Endodermal cell (in vitro differentiated cells): ENCODE results near the gene U2AF2. TPM values are rescaled to one million over a fixed set of nuclear protein-coding genes. Genes with fewer than 3 reads are reported as not detected.
A peak's percentile ranks its signal among the peaks of the same experiment; 100 is the strongest.

ENCODE experiments used
- DNase-seq: peaks from one replicate; pipeline ENCODE4 v3.0.0-alpha.2; 2017
- H3K27ac ChIP-seq: 2 replicates; pipeline ENCODE4 v1.5.1; 2013; ENCODE audit warnings: mild to moderate bottlenecking, low read depth, low read length, moderate library complexity
- H3K27me3 ChIP-seq: 2 replicates; pipeline ENCODE4 v1.6.1; 2013; ENCODE audit warnings: mild to moderate bottlenecking, low read length, moderate library complexity; ENCODE audit not compliant: insufficient read depth, control insufficient read depth, poor library complexity, severe bottlenecking
- H3K36me3 ChIP-seq: 2 replicates; pipeline ENCODE4 v1.7.0; 2013; ENCODE audit warnings: mild to moderate bottlenecking, low read length, moderate library complexity; ENCODE audit not compliant: control insufficient read depth, insufficient read depth
- H3K4me1 ChIP-seq: one replicate; pipeline ENCODE4 v1.7.0; 2013; ENCODE audit warnings: low read length; ENCODE audit not compliant: control insufficient read depth, insufficient read depth
- H3K4me3 ChIP-seq: 2 replicates; pipeline ENCODE4 v1.5.1; 2013; ENCODE audit warnings: mild to moderate bottlenecking, low read length, moderate library complexity
- H3K9ac ChIP-seq: 2 replicates; pipeline ENCODE4 v1.6.1; 2013; ENCODE audit warnings: mild to moderate bottlenecking, low read length, moderate library complexity; ENCODE audit not compliant: poor library complexity, severe bottlenecking; ENCODE audit errors: extremely low read depth
- H3K9me3 ChIP-seq: 2 replicates; pipeline ENCODE4 v1.6.1; 2013; ENCODE audit warnings: mild to moderate bottlenecking, low read length, moderate library complexity; ENCODE audit not compliant: control insufficient read depth
- H3K27ac Mint-ChIP-seq: 2 replicates; pipeline ENCODE4 v1.8.0; 2020; ENCODE audit warnings: mixed read lengths
- H3K27me3 Mint-ChIP-seq: 2 replicates; pipeline ENCODE4 v1.8.0; 2021; ENCODE audit warnings: mild to moderate bottlenecking, mixed read lengths; ENCODE audit not compliant: insufficient read depth
- H3K36me3 Mint-ChIP-seq: 2 replicates; pipeline ENCODE4 v1.8.0; 2020; ENCODE audit warnings: low read depth, mixed read lengths
- H3K4me1 Mint-ChIP-seq: 2 replicates; pipeline ENCODE4 v1.8.0; 2020; ENCODE audit warnings: mixed read lengths
- H3K4me3 Mint-ChIP-seq: 2 replicates; pipeline ENCODE4 v1.8.0; 2020; ENCODE audit warnings: mild to moderate bottlenecking, moderate library complexity, mixed read lengths
- H3K9me3 Mint-ChIP-seq: 2 replicates; pipeline ENCODE4 v1.8.0; 2020; ENCODE audit warnings: mild to moderate bottlenecking, mixed read lengths
- WGBS, 2 experiments: methylation state at CpG; one replicate each; pipeline versions ENCODE4 v1.1.5 to v1.1.7; 2013; ENCODE audit warnings: missing lambda C conversion rate in 2 of 2, mixed read lengths in 1 of 2; ENCODE audit not compliant: insufficient coverage in 1 of 2, insufficient read length in 1 of 2; 5-methylcytosine and 5-hydroxymethylcytosine counted together
- total RNA-seq, 2 donors: library from RNA; stranded (reverse); fragmentation: NEBNext Ultra II Directional in 1 of 2; extraction: Animal tissue kit (Norgen Biotek cat#: 25700) in 1 of 2; gene quantifications; 2 replicates in 1 of 2; 3 replicates in 1 of 2; pipeline ENCODE4 v1.2.1, GENCODE V29; 2021
- TF ChIP-seq, protein P1 (sequence below): fragments of 200-600 bp; sonication (generic); conservative IDR thresholded peaks from 2 replicates; pipeline ENCODE4 v1.5.0; 2021; ENCODE audit warnings: antibody characterized with exemption, mild to moderate bottlenecking

U2AF2 gene
- total RNA-seq, 2 donors from 2014 or later: 264 to 293 TPM

DNA sequence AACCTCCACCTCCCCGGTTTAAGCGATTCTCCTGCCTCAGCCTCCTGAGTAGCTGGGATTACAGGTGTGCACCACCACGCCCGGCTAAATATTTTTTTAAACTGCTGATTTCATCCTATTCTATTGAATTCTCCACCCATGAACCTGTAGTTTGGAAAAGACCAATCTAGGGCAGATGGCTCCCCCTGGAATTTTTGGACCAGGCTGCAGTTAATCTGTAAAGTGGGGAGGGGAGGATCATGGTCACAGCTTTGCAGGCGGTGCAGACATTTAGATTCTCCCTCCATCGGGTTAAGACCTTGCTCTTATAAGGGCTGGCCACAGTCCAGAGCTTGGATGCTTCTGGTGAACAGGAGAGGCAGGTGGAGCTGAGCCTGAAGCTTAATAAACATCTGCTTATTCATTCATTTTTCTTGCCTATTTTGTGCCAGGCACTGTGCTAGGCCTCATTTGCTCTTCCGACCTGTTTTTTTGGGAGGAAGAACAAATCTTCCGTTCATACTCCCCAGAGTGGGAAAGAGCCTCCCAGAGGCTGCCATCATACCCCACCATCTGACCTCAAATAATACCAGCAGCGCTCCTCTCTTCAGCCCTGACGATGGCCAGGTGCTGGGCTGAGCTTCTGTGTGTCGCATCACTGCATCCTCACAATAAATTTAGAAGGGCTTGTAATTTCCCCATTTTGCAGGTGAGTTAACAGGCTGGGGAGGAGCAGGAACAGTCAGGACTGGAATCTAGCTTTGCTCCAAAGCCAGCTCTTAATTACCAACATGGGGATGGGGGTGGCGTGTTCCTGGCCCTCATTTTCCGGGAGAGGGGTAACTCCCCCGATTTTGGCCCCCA, 7.7 kb upstream of the U2AF2 start:
- Histone ChIP-seq H3K4me1 (peaks cover 13% of the 10 kb centered on the region), H3K9ac (peak overlapping the region; percentile 68), H3K4me3 (peak overlapping the region; percentile 85), H3K27ac (no peak overlapping the region), H3K9me3 (no peaks in the 10 kb centered on the region), H3K36me3 (peaks cover 18% of the 10 kb centered on the region), H3K27me3 (no peaks in the 10 kb centered on the region)
- WGBS, 2 experiments: 56 to 77% methylated on average over 8 to 14 of the region's 14 CpGs
- H3K4me3 Mint-ChIP-seq: peak overlapping the region; percentile 72
- TF ChIP-seq, protein P1, sequence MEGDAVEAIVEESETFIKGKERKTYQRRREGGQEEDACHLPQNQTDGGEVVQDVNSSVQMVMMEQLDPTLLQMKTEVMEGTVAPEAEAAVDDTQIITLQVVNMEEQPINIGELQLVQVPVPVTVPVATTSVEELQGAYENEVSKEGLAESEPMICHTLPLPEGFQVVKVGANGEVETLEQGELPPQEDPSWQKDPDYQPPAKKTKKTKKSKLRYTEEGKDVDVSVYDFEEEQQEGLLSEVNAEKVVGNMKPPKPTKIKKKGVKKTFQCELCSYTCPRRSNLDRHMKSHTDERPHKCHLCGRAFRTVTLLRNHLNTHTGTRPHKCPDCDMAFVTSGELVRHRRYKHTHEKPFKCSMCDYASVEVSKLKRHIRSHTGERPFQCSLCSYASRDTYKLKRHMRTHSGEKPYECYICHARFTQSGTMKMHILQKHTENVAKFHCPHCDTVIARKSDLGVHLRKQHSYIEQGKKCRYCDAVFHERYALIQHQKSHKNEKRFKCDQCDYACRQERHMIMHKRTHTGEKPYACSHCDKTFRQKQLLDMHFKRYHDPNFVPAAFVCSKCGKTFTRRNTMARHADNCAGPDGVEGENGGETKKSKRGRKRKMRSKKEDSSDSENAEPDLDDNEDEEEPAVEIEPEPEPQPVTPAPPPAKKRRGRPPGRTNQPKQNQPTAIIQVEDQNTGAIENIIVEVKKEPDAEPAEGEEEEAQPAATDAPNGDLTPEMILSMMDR: no peak
- H3K9me3 Mint-ChIP-seq: no peaks in the 10 kb centered on the region
- peaks cover 15% of the 10 kb centered on the region for H3K4me1 Mint-ChIP-seq
- peak overlapping the region; percentile 75 for H3K27ac Mint-ChIP-seq
- no peak for DNase-seq
- H3K36me3 Mint-ChIP-seq: peaks cover 21% of the 10 kb centered on the region
- peaks cover 2% of the 10 kb centered on the region for H3K27me3 Mint-ChIP-seq

DNA sequence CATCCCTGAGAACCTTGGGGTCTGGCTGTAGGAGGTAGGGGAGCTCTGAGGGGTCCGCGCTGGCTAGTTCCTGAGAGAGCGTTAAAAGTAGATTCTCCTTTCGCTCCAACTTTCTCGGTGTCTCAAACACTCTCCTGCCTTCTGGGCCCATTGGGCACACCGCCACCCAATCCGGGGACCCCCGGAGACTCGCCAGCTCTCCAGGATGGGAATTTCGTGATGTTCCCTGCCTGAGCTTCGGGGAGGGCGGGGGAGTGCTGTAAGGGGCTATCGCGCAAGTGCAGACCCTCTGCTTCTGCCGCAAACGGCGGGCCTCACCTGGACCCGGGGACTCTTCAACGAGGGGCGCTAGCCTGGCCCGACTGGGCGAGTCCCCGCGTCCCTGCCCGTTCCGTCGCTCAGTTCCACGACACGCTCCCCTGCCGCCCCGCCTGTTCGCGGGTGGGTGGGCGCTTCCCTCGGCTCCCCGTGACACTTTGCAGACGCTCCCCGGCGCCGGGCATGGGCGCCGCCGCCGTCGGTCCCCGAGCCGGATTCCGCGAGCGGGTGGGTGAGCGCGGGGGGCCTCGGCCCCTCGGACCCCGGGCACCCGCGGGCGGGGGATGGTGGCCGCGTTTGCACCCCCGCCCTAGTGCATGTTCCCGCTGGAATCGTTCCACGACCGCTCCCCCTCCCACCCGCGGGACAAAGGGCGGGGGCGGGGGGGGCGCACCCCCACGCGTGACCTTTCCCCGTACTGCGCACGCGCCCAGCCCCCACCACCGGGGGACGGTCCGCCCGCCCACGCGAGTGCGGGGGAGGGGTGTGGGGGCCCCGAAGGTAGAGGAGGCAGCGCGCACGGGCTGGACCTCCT, 6.9 kb upstream of the U2AF2 start, which contains the start of gene CCDC106:
Gene CCDC106, plus strand, starts transcription at position 481 of the 853 bp plus-strand sequence. CDS start 835 bp downstream, outside the sequence.
- H3K9ac ChIP-seq: peak within 1 kb of the TSS; percentile 68
- H3K4me1 ChIP-seq: peaks cover 13% of the 10 kb centered on the region
- peaks cover 2% of the 10 kb centered on the region for H3K27me3 Mint-ChIP-seq
- peaks cover 22% of the 10 kb centered on the region for H3K36me3 ChIP-seq
- no peaks in the 10 kb centered on the region for H3K27me3 ChIP-seq
- WGBS, 2 experiments: 1% methylated on average over 38 to 79 of the region's 87 CpGs
- peak within 1 kb of the TSS; percentile 85 for H3K4me3 ChIP-seq
- TF ChIP-seq, protein P1: no peak
- H3K9me3 Mint-ChIP-seq: no peaks in the 10 kb centered on the region
- peaks cover 25% of the 10 kb centered on the region for H3K36me3 Mint-ChIP-seq
- no peaks in the 10 kb centered on the region for H3K9me3 ChIP-seq
- H3K27ac ChIP-seq: no peak within 1 kb of the TSS
- DNase-seq: peak; percentile 91
- peak within 1 kb of the TSS; percentile 91 for H3K27ac Mint-ChIP-seq
- H3K4me3 Mint-ChIP-seq: peak within 1 kb of the TSS; percentile 72
- H3K4me1 Mint-ChIP-seq: peaks cover 14% of the 10 kb centered on the region

GRCh38 chr19:55648585-55649267, 6.1 kb upstream of the U2AF2 start:
- peaks cover 2% of the 10 kb centered on the region for H3K27me3 Mint-ChIP-seq
- Histone ChIP-seq H3K27me3 (no peaks in the 10 kb centered on the region), H3K27ac (no peak overlapping the region), H3K9me3 (no peaks in the 10 kb centered on the region), H3K9ac (peak overlapping the region; percentile 68), H3K36me3 (peaks cover 22% of the 10 kb centered on the region), H3K4me3 (peak overlapping the region; percentile 85), H3K4me1 (peaks cover 13% of the 10 kb centered on the region)
- no peak for DNase-seq
- WGBS, 2 experiments: 62 to 69% methylated on average over 10 to 25 of the region's 25 CpGs
- TF ChIP-seq, protein P1: no peak
- no peak overlapping the region for H3K27ac Mint-ChIP-seq
- peaks cover 11% of the 10 kb centered on the region for H3K4me1 Mint-ChIP-seq
- H3K36me3 Mint-ChIP-seq: peaks cover 25% of the 10 kb centered on the region
- no peaks in the 10 kb centered on the region for H3K9me3 Mint-ChIP-seq
- peak overlapping the region; percentile 72 for H3K4me3 Mint-ChIP-seq
